Endothelial cell (in vitro differentiated cells): ENCODE data around the gene TARS2. TPM values are rescaled to one million over a fixed set of nuclear protein-coding genes. Genes with fewer than 3 reads are reported as not detected.
A peak's percentile ranks its signal among the peaks of the same experiment; 100 is the strongest.

Experiments
- DNase-seq: peaks from one replicate; pipeline ENCODE4 v3.0.0; 2021; ENCODE audit warnings: low spot score
- H3K27ac Mint-ChIP-seq: one replicate; pipeline ENCODE4 v1.8.0; 2021; ENCODE audit warnings: mixed read lengths, inconsistent platforms; ENCODE audit not compliant: unreplicated experiment
- H3K27me3 Mint-ChIP-seq: one replicate; pipeline ENCODE4 v1.8.0; 2021; ENCODE audit warnings: mild to moderate bottlenecking, moderate library complexity, mixed read lengths, inconsistent platforms; ENCODE audit not compliant: unreplicated experiment
- H3K36me3 Mint-ChIP-seq: one replicate; pipeline ENCODE4 v1.8.0; 2021; ENCODE audit warnings: mild to moderate bottlenecking, low read depth, mixed read lengths, inconsistent platforms; ENCODE audit not compliant: unreplicated experiment
- H3K4me1 Mint-ChIP-seq: one replicate; pipeline ENCODE4 v1.8.0; 2021; ENCODE audit warnings: mild to moderate bottlenecking, mixed read lengths, inconsistent platforms; ENCODE audit not compliant: unreplicated experiment
- H3K4me3 Mint-ChIP-seq: one replicate; pipeline ENCODE4 v1.8.0; 2021; ENCODE audit warnings: mild to moderate bottlenecking, mixed read lengths, inconsistent platforms; ENCODE audit not compliant: unreplicated experiment
- H3K9me3 Mint-ChIP-seq: one replicate; pipeline ENCODE4 v1.8.0; 2021; ENCODE audit warnings: mixed read lengths, inconsistent platforms; ENCODE audit not compliant: unreplicated experiment
- CTCF ChIP-seq: fragments of 200-600 bp; sonication (generic); IDR thresholded peaks from one replicate; pipeline ENCODE4 v1.5.0; 2021; ENCODE audit warnings: antibody characterized with exemption; ENCODE audit not compliant: unreplicated experiment
- total RNA-seq: library from RNA; stranded (reverse); fragmentation: NEBNext Ultra II Directional; extraction: Animal tissue kit (Norgen Biotek cat#: 25700); gene quantifications from one replicate; pipeline ENCODE4 v1.2.1, GENCODE V29; 2021; ENCODE audit not compliant: unreplicated experiment

TARS2 gene
- total RNA-seq, 1 donor from 2014 or later, result 16.6 TPM

DNA sequence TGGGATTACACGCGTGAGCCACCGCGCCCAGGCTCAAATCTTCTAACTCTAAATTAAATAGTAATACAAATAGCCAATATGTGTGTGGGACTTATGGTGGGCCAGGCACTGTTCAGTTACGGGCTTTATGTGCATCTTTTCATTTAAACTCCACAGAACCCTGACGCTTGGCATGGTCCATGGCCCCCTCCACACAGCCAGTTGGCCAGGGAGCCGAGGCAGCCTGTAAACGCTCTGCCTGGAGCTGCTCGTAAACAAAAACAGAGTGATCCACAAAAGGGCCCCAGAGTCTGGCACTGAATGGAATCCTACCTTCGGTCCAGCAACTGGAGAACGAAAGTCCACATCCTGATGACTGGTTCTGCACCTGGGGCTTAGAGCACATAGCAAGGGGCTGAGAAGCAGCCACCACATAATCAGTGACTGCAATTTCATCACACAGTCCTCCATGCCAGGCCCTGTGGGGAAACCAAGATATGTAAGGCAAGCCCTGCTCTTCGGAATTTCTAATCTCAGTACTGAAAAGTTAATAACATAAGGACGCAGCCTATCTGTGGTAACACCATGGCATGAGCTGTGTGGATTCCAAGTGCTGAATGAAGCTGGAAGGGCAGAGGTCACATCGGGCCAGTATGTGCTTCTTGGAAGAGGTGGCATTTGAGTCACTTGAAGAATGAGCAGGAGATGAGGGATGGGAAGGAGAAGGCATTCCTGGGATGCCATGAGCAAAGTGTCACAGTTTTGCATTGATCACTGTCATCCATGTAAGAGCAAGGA lies 48.5 kb downstream of the TARS2 start:
- peaks cover 7% of the 10 kb centered on the region for H3K36me3 Mint-ChIP-seq
- peaks cover 14% of the 10 kb centered on the region for H3K4me1 Mint-ChIP-seq
- H3K27me3 Mint-ChIP-seq, result peaks cover 2% of the 10 kb centered on the region
- H3K9me3 Mint-ChIP-seq, result no peaks in the 10 kb centered on the region
- no peak for TF ChIP-seq CTCF
- H3K27ac Mint-ChIP-seq, result peak overlapping the region; percentile 70
- no peak for DNase-seq
- H3K4me3 Mint-ChIP-seq, result no peak overlapping the region

DNA sequence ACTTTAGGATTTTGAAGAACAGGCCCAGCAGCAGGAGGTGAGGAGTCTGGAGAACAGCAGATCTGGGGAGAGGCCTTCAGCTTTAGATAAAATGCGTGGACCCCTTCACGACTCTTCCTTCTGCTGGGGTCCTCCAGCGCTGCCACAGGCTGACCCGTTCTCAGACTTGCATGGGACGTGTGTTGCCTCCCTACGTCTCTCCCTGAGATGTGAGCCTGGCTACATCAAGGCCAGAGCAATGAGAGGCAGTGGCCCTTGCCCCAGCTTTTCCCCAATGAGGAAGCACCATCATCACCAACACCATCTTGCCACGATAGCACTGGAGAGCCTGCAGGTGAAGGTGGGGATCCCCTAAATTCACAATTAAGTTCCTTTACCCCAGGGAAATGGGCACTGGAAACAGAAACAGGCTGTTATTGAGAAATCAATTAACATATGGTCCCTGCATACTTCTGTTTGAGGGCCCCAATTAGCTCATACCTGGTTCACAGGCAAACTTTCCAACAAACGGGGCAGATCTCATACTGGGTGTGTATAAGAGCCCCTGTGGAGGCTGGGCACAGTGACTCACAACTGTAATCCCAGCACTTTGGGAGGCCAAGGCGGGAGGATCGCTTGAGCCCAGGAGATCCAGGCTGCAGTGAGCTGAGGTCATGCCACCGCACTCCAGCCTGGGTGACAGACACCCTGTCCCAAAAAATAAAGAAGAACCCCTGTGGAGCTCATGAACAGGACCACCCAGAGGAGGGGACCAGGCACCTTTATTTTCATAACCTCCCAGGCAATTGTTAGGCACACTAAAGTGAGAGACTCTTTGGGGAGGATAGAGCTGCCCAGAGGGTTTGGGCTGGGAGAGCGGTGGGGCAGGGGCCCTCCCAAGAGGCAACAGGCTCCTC lies 49.9 kb downstream of the TARS2 start:
- peak overlapping the region; percentile 72 for H3K27ac Mint-ChIP-seq
- no peaks in the 10 kb centered on the region for H3K9me3 Mint-ChIP-seq
- DNase-seq, result no peak
- peaks cover 14% of the 10 kb centered on the region for H3K4me1 Mint-ChIP-seq
- no peak for TF ChIP-seq CTCF
- no peak overlapping the region for H3K4me3 Mint-ChIP-seq
- peaks cover 2% of the 10 kb centered on the region for H3K27me3 Mint-ChIP-seq
- H3K36me3 Mint-ChIP-seq, result no peaks in the 10 kb centered on the region

DNA sequence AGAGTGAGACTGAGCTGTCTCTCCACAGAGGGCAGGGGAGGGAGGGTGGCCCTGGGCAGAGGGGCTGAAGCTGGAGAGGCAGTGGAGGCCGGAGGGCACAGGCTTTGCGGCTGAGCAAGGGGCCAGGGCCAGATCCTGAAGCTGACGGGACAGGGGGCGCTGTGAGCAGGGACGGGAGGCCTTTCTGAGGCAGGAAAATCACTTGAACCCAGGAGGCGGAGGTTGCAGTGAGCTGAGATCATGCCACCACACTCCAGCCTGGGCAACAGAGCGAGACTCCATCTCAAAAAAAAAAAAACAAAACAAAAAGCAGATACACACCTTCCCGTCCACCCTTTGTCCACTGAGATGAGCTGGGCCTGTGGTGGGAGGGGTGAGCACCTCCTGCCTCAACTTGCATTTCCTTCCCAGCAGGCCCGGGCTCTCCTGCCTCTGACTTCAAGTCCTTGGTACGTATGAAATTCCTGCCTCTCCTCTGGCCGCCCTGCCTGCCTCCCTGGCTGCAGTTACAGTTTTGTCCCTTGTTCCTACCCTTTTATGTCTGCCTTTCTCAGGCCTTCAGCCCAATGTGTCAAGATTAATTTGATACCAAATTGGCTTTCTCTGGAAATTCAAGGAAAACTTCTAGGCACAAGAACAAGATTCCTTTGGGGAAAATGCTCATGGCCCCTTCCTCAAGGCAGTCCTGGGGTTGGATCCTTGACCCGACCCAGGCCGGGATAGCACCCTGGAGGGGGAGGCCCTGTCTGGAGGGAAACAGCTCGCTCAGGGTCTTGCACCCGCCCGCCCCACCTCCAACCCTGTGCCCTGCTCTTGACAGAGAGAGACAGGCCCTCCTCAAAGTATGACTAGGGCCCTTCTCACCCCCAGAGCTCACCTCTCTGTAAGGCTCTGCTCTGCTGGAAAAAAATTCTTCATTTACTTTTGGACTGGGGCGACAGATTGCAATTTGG lies 50.8 kb downstream of the TARS2 start:
- Mint-ChIP-seq H3K4me1 (peaks cover 14% of the 10 kb centered on the region), H3K36me3 (no peaks in the 10 kb centered on the region), H3K27ac (peak overlapping the region; percentile 90), H3K27me3 (peaks cover 2% of the 10 kb centered on the region), H3K4me3 (no peak overlapping the region), H3K9me3 (no peaks in the 10 kb centered on the region)
- TF ChIP-seq CTCF, result no peak
- peak; percentile 49 for DNase-seq

- H3K36me3 Mint-ChIP-seq, result no peaks in the 10 kb centered on the region
- no peak overlapping the region for H3K4me3 Mint-ChIP-seq
- DNase-seq, result no peak
- peaks cover 6% of the 10 kb centered on the region for H3K4me1 Mint-ChIP-seq
- H3K27ac Mint-ChIP-seq, result no peak overlapping the region
- peaks cover 6% of the 10 kb centered on the region for H3K27me3 Mint-ChIP-seq
- TF ChIP-seq CTCF, result no peak
- H3K9me3 Mint-ChIP-seq, result no peaks in the 10 kb centered on the region
Measured at GRCh38 chr1:150543500-150544143, 56.4 kb downstream of the TARS2 start.
